ENCODE measurements around the gene TYRO3.

The TYRO3 gene

GRCh38 chr15:41629463-41629862 lies 70.5 kb downstream of the TYRO3 start:
- in situ Hi-C loops (cut with HindIII; ENCODE audit: low sequenced_read_pairs): no loop called here
- no peak for DNase-seq (ENCODE audit: low read depth)
- TF ChIP-seq, protein P1, sequence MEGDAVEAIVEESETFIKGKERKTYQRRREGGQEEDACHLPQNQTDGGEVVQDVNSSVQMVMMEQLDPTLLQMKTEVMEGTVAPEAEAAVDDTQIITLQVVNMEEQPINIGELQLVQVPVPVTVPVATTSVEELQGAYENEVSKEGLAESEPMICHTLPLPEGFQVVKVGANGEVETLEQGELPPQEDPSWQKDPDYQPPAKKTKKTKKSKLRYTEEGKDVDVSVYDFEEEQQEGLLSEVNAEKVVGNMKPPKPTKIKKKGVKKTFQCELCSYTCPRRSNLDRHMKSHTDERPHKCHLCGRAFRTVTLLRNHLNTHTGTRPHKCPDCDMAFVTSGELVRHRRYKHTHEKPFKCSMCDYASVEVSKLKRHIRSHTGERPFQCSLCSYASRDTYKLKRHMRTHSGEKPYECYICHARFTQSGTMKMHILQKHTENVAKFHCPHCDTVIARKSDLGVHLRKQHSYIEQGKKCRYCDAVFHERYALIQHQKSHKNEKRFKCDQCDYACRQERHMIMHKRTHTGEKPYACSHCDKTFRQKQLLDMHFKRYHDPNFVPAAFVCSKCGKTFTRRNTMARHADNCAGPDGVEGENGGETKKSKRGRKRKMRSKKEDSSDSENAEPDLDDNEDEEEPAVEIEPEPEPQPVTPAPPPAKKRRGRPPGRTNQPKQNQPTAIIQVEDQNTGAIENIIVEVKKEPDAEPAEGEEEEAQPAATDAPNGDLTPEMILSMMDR (IDR thresholded peaks at IDR 0.05; ENCODE audit: low read depth, low read length, missing control alignments): no peak
- no peak overlapping the region for H3K4me3 ChIP-seq (ENCODE audit: low read depth, low read length)

- DNase-seq (ENCODE audit: low read depth): no peak
- TF ChIP-seq, protein P1 (IDR thresholded peaks at IDR 0.05; ENCODE audit: low read depth, low read length, missing control alignments): no peak
- no peak overlapping the region for H3K4me3 ChIP-seq (ENCODE audit: low read depth, low read length)
- in situ Hi-C loops (cut with HindIII; ENCODE audit: low sequenced_read_pairs): no loop called here
Observed at GRCh38 chr15:41629883-41630282, 70.9 kb downstream of the TYRO3 start.

- in situ Hi-C loops (cut with HindIII; ENCODE audit: low sequenced_read_pairs): no loop called here
- H3K4me3 ChIP-seq (ENCODE audit: low read depth, low read length): no peak overlapping the region
- TF ChIP-seq, protein P1 (IDR thresholded peaks at IDR 0.05; ENCODE audit: low read depth, low read length, missing control alignments): no peak
- no peak for DNase-seq (ENCODE audit: low read depth)
Observed at GRCh38 chr15:41630616-41631217, 71.7 kb downstream of the TYRO3 start.

DNA sequence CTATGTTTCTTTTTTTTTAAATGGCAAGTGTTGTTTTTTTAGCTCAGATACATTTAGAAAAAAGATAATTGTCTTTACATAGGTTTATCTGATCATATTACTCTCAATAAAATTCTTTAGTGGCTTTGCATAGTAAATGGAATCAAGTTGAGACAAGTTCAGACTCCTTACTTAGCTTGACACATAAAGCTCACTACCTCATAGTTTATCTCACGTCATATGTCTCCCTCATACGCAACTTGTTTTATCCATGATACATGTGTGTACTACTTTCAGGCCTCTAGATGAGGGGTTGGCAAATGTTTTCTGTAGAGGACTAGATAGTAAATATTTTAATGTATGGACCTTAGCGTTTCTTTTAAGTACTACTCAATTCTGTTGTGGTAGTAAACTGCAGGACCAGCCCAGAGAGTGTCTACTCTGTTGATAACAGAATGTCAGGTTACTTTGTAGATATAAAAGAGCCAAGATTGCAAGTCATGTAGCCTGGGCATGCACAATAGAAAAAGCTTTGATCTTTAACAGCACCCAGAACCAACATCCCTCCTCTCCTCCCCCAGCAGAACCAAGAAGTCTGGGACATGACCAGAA lies 73.0 kb downstream of the TYRO3 start:
- TF ChIP-seq, protein P1 (IDR thresholded peaks at IDR 0.05; ENCODE audit: low read depth, low read length, missing control alignments): no peak
- in situ Hi-C loops (cut with HindIII; ENCODE audit: low sequenced_read_pairs): no loop called here

More for the DNA sequence above, 73.0 kb downstream of the TYRO3 start:
- no peak overlapping the region for H3K4me3 ChIP-seq (ENCODE audit: low read depth, low read length)
- no peak for DNase-seq (ENCODE audit: low read depth)

Measured in astrocyte of the cerebellum (primary cell).